Stimulated activated CD8-positive, alpha-beta memory T cell treated with anti-CD3 and anti-CD28 coated beads, Interleukin-15, amount 100 ng/mL, for 1 hour (primary cell): ENCODE results near the gene PLEKHA5.
"Not testable (repeated sequence)": the region's sequence is repeated elsewhere in the genome, so short reads cannot be mapped to it uniquely, and the experiment has no call there.

Source experiments
- DNase-seq: peaks from one replicate; pipeline ENCODE4 v3.0.0-alpha.2; 2020; ENCODE audit warnings: low read depth

The PLEKHA5 gene

GRCh38 chr12:19129486-19130223, at the start of gene PLEKHA5:
TSS of gene PLEKHA5 (plus strand) at chr12:19129733. CDS start at chr12:19129800, 67 bp downstream.
- DNase-seq: no peak

GRCh38 chr12:19080918-19081317, 48.6 kb upstream of the PLEKHA5 start:
- DNase-seq: no peak

GRCh38 chr12:19082365-19082911, 47.1 kb upstream of the PLEKHA5 start:
- no peak for DNase-seq

GRCh38 chr12:19084547-19084946, 45.0 kb upstream of the PLEKHA5 start:
- no peak for DNase-seq

GRCh38 chr12:19085090-19085489, 44.4 kb upstream of the PLEKHA5 start:
- DNase-seq: no peak

- DNase-seq: no peak
Measured at GRCh38 chr12:19088606-19089005, 40.9 kb upstream of the PLEKHA5 start.

- not testable (repeated sequence) for DNase-seq
Measured at GRCh38 chr12:19092482-19092881, 37.1 kb upstream of the PLEKHA5 start.

GRCh38 chr12:19093218-19093617, 36.3 kb upstream of the PLEKHA5 start:
- no peak for DNase-seq

GRCh38 chr12:19095331-19095730, 34.2 kb upstream of the PLEKHA5 start:
- DNase-seq: no peak

- no peak for DNase-seq
Measured at GRCh38 chr12:19095756-19096480, 33.6 kb upstream of the PLEKHA5 start.

- DNase-seq: no peak
Measured at GRCh38 chr12:19105463-19105862, 24.1 kb upstream of the PLEKHA5 start.

- DNase-seq: no peak
Measured at GRCh38 chr12:19107750-19108149, 21.8 kb upstream of the PLEKHA5 start.

GRCh38 chr12:19110221-19110940, 19.2 kb upstream of the PLEKHA5 start:
- DNase-seq: no peak

- no peak for DNase-seq
Measured at GRCh38 chr12:19113464-19113863, 16.1 kb upstream of the PLEKHA5 start.

GRCh38 chr12:19115285-19115684, 14.2 kb upstream of the PLEKHA5 start:
- no peak for DNase-seq

- DNase-seq: no peak
Measured at GRCh38 chr12:19119440-19119839, 10.1 kb upstream of the PLEKHA5 start.

- no peak for DNase-seq
Measured at GRCh38 chr12:19120795-19121194, 8.7 kb upstream of the PLEKHA5 start.

GRCh38 chr12:19121449-19122018, 8.0 kb upstream of the PLEKHA5 start:
- no peak for DNase-seq

- no peak for DNase-seq
Measured at GRCh38 chr12:19125325-19125724, 4.2 kb upstream of the PLEKHA5 start.

- no peak for DNase-seq
Measured at GRCh38 chr12:19127270-19127669, 2.3 kb upstream of the PLEKHA5 start.

- DNase-seq: no peak
Measured at GRCh38 chr12:19128485-19128884, 1.0 kb upstream of the PLEKHA5 start.

GRCh38 chr12:19129122-19129485, 429 bp upstream of the PLEKHA5 start:
- DNase-seq: no peak
